ENCODE results near the gene SHISA4.
"Not testable (repeated sequence)": the region's sequence is repeated elsewhere in the genome, so short reads cannot be mapped to it uniquely, and the experiment has no call there.

Gene SHISA4

GRCh38 chr1:201898992-201899391 is 10.3 kb downstream of the SHISA4 start:
- DNase-seq (ENCODE audit: low read depth), result no peak

DNA sequence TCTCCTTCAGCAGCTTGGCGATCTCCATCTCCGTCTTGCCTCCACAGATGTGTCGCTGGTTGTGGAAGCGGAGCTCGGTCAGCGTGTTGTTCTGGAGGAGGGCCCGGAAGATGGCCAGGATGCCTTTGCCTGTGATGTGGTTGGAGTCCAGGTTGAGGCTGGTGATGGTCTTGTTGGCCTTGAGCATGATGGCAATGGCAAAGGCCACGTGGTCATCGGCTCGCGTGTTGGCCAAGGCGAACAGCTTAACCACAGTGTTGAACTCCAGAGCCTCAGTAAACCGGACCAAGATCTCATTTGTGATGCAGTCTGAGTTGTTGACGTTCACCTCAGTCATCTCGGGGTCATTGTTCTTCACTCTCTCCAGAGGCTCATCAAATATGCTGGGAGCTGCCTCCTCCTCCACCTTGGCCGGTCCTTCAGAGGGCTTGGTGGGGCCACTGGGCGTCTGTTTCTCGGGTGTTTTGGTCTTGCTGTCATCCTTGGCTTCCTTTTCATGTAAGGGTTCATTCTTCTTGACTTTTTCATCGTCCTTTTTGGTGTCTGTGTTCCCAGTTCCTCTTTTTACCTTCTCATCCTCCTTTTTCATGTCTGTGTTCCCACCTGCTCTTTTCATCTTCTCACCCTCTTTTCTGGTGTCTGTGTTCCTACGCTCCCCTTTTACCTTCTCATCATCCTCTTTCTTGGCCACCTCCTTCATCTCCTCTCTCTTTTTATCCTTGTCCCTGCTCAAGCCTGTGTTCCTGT is 11.2 kb downstream of the SHISA4 start:
- no peak for DNase-seq (ENCODE audit: low read depth)

DNA sequence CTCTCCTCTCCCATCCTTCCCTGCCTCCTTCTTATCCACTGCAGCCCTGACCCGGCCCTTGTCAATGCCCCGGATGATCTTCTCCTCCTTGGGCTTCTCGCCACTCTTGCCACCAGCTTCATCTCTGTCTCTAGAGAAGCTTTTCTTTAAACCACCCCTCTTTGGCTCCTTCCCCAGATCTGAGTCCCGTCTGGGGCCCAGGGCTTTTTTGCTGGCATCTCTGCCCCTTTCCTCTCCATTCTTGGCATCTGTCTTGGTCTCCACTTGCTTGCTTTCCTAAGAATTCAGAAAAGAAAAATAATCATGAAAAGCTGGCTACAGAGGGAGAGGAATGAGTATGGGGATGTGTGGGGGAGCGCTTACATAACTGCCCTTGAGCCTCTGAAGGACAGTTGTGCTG is 11.8 kb downstream of the SHISA4 start:
- DNase-seq (ENCODE audit: low read depth), result no peak

GRCh38 chr1:201901036-201901435 is 12.3 kb downstream of the SHISA4 start:
- not testable (repeated sequence) for DNase-seq (ENCODE audit: low read depth)

DNA sequence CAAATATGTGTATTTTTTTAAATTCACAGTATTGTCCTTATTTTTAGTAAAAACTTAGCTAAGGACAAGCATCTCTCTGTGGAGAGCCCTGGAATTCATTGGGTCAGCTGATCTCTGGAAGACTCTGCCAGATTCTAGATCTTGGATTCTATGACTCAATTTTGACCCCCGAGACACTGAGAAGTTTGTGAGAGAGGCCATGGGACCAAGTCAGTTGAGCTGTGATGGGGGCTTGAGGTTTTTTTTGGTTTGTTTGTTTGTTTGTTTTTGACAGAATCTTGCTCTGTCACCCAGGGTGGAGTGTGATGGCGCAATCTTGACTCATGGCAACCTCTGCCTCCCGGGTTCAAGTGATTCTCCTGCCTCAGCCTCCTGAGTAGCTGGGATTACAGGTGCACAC is 13.5 kb downstream of the SHISA4 start:
- DNase-seq (ENCODE audit: low read depth), result no peak

DNA sequence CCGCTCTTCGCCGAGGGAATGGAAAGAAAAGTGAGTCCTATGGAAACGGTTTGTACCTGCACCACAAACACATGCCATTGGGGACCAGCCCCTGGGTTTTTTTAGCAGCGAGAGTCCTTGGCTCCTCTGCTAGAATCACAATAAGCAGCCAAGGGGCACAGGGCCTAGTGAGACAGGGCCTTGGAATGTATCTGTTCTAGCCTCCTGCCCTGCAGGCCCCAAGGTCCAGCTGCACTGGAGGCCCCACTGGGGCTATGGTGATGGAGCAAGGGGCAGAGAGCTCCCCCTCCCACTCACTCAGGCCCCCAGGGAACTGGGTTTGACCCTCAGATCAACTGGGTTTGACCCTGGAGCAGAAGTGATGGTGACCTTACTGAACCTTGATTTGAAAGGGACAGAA is 14.4 kb downstream of the SHISA4 start:
- no peak for DNase-seq (ENCODE audit: low read depth)

DNA sequence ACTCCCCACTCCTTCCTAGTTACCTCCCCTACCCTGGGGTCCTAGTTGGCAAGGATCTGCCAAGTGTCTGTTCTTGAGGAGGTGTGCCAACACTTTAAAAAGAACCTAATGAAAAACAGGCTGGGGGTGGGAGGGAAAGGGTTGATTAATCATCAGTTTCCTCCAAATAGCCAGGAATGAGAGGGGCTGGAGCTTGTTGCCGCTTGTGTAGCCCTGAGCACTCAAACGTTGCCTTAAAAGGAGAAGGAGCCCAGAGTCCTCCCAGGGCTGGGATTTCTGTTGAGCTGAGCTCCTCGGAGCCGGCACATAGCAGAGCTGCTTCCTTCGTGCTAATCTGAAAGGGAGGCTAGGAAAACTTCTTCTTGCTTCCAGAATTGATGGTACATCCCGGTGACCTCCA is 15.9 kb downstream of the SHISA4 start:
- no peak for DNase-seq (ENCODE audit: low read depth)

DNA sequence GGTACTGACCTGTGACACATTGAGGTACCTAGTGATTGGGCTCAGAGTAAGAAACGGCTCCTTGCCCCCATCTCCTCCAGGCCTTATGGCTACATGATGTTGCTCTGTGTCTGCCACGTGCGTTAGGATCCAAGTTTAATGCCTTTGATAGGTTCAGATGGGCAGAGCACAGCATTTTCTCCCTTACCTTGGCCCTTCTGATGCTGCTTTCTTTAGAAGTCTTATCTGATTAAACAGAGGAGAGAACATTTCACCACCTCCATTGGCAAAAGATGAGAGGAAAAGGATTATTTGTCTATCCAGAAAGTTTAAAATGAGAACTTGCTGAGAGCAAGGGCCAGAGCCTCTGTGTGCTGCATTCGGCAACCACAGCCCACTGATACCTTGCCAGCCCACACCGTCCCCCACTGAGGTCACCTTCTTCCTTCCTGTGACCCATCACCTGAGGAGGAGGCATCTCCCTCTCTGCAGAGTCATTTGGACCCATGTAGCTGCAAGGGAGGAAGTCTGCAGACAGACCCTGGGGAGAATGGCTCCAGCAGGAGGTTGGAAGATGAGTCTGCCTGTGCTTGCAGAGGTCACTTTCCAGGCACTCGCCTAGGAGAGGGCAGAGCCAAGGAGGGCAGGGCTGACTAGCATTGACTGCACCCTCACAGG is 16.7 kb downstream of the SHISA4 start:
- DNase-seq (ENCODE audit: low read depth), result no peak

DNA sequence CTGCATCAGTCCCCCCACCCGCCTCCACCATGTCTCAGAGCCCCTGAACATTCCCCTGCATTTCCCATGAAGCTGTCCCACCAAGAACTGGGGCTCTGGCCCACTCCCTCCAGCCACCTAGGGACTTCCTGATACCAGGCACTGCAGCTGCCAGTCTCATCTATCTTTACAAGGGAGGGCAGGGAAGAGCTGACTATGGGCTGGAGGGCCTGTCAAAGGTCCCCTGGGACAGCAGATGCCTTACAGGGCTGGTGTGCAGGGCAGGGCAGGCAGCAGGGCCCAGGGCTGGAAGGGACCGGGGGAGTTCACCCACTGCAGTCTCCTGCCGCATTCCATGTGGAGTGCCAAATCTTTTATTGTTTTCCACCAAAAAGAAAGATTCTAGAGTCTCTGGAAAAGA is 17.6 kb downstream of the SHISA4 start:
- no peak for DNase-seq (ENCODE audit: low read depth)

GRCh38 chr1:201907621-201908020 is 18.9 kb downstream of the SHISA4 start:
- DNase-seq (ENCODE audit: low read depth), result no peak

GRCh38 chr1:201911826-201912571 is 23.3 kb downstream of the SHISA4 start:
- DNase-seq (ENCODE audit: low read depth), result no peak

DNA sequence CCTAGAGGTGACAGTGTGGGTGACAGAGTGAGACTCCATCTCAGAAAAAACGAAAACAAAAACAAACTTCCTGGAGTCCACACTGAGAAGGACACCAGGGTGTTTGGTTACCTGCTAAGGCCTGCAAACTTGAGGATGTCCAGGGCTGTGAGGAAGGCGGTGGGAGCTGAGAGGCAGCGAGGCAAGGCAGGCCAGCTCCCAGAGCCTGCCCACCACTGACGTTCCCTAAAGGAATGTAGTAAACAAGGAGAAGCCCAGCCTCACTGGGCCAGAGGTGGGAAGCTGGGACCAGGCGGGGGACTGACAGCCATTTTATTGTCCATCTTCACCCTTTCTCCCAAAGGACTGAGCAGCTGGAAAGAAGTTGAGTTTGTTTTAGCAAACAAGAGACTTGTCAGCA is 24.1 kb downstream of the SHISA4 start:
- DNase-seq (ENCODE audit: low read depth), result no peak

- DNase-seq (ENCODE audit: low read depth), result no peak
These were observed 25.9 kb downstream of the SHISA4 start for GRCh38 chr1:201914456-201915235.

DNA sequence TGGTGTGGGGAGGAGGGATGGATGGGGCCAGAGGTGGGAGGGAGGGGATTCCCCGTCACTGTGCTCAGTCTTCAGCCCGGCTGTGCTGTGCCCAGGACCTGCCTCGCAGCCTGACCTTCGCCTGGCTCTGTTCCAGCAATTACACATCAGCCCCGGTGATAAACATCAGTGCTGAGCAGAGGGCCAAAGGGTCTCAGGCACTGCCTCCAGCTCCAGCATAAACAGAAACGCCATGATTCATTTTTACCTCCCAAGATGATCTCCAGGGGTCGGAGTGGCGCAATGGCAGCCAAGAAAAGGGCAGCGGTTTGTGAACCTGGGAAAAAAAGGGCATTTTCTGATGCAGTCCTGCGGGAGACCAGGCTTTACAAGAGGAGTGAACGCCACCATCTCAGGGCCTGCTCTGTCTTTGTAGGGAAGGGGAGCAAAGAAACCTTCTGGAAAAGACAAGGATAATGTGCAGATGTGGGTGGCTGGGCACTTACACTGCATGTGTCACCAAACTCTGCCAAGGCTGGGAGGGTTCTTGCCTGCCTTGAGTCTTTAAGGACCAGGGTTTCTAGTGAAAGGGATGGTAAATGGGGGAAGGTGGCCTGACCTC is 28.1 kb downstream of the SHISA4 start:
- no peak for DNase-seq (ENCODE audit: low read depth)

GRCh38 chr1:201917362-201918033 is 28.8 kb downstream of the SHISA4 start:
- DNase-seq (ENCODE audit: low read depth), result no peak

DNA sequence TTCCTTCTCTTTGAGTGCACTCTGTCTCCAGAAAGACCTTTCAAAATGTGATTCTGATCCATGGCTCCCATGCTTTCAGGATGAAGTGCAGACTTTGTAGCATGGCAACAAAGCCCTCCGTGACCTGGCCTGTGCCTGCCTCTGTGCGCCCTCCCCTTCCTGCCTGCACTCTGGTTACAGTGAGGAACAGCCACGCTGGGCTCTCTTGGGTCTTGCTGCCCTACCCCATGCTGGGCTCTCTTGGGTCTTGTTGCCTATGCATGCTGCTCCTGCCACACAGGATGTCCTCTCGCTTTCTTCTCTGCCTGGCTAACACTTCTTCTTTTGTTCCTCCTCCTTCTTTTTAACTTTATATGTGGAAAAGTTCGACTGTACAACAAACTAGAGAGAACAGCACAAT is 29.6 kb downstream of the SHISA4 start:
- DNase-seq (ENCODE audit: low read depth), result no peak

GRCh38 chr1:201921952-201922558 is 33.4 kb downstream of the SHISA4 start:
- no peak for DNase-seq (ENCODE audit: low read depth)

GRCh38 chr1:201925301-201925567 is 36.5 kb downstream of the SHISA4 start:
- no peak for DNase-seq (ENCODE audit: low read depth)

- no peak for DNase-seq (ENCODE audit: low read depth)
These were observed 37.4 kb downstream of the SHISA4 start for GRCh38 chr1:201925981-201926645.

- no peak for DNase-seq (ENCODE audit: low read depth)
These were observed 39.6 kb downstream of the SHISA4 start for GRCh38 chr1:201928266-201928665.

GRCh38 chr1:201930137-201930536 is 41.4 kb downstream of the SHISA4 start:
- no peak for DNase-seq (ENCODE audit: low read depth)

Data from stimulated activated CD8-positive, alpha-beta memory T cell treated with anti-CD3 and anti-CD28 coated beads, Interleukin-12 subunit alpha, Interleukin-12 subunit beta, amount 100 ng/mL, for 1 hour (primary cell).